Measurements from ENCODE around the gene MMS19.

Gene MMS19

DNA sequence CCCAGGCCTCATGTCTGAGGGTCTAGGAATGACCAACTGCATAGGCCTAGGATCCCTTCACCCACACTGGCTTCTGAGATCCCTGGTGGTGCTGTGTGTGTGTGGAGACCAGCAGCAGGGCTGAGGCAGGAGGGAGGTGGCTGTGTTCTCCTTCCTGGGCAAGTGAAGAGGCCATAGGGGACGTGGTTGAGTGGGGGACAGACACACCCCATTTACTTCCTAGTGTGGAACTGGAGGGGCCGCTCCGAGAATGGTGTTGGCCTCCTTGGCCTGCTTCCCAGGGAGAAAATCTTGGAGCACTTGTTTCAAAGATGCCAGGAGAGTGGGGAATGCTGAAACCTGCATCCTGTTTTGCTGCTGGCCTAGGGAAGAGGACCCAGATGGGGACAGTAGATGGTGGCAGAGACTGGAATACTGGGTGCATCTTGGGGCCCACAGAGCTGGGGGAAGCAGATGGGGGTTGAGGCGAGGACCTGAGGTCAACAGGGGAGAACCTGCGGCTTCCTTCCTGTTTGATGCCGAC lies 19.6 kb upstream of the MMS19 start:
- no peak overlapping the region for H3K4me3 ChIP-seq (ENCODE audit: control insufficient read depth, low read depth, low read length)
- DNase-seq (ENCODE audit: low read depth), result no peak
- no peak for TF ChIP-seq CTCF (IDR thresholded peaks at IDR 0.05; ENCODE audit: control insufficient read depth, insufficient read depth, low read depth, low read length, missing control alignments)

DNA sequence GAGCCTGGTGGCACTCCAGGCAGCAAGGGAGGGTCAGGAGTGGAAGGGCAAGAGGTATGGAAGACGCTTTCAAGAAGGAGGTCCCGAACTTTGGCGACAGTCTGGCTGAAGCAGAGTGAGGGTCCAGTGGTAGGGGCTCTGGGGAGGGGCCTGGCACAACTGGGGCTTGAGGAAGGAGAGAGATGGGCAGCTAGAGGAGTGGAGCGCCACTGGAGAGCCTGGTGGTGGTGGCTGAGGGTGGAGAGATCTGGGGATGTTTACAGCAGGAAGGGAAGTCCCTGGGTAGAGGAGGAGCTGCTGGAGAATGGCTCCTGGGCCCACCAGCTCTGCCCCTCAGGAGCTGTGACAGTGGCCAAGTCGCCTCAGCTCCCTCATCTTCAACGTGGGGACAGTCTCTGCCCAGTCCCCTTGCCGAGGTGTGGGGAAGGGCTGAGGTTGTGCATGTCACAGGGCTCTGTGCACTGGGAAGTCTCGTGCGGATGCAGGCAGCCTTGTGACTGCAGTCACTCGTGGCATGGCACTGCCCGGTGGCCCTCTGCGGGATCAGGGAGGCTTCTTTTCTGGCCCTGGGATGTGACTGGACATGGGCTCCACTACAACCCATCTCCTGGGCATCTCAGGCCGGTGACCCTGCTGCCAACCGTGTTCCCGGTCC lies 19.0 kb upstream of the MMS19 start:
- no peak for TF ChIP-seq CTCF (IDR thresholded peaks at IDR 0.05; ENCODE audit: control insufficient read depth, insufficient read depth, low read depth, low read length, missing control alignments)
- no peak for DNase-seq (ENCODE audit: low read depth)
- no peak overlapping the region for H3K4me3 ChIP-seq (ENCODE audit: control insufficient read depth, low read depth, low read length)

- no peak for DNase-seq (ENCODE audit: low read depth)
- no peak overlapping the region for H3K4me3 ChIP-seq (ENCODE audit: control insufficient read depth, low read depth, low read length)
These were observed 17.2 kb upstream of the MMS19 start for GRCh38 chr10:97515271-97515978.

GRCh38 chr10:97514344-97514743 lies 16.1 kb upstream of the MMS19 start:
- no peak for TF ChIP-seq CTCF (IDR thresholded peaks at IDR 0.05; ENCODE audit: control insufficient read depth, insufficient read depth, low read depth, low read length, missing control alignments)
- DNase-seq (ENCODE audit: low read depth), result no peak
- H3K4me3 ChIP-seq (ENCODE audit: control insufficient read depth, low read depth, low read length), result no peak overlapping the region

More at GRCh38 chr10:97515271-97515978, 17.2 kb upstream of the MMS19 start:
- TF ChIP-seq CTCF (IDR thresholded peaks at IDR 0.05; ENCODE audit: control insufficient read depth, insufficient read depth, low read depth, low read length, missing control alignments), result no peak

GRCh38 chr10:97512993-97513392 lies 14.8 kb upstream of the MMS19 start:
- no peak for DNase-seq (ENCODE audit: low read depth)
- no peak for TF ChIP-seq CTCF (IDR thresholded peaks at IDR 0.05; ENCODE audit: control insufficient read depth, insufficient read depth, low read depth, low read length, missing control alignments)
- no peak overlapping the region for H3K4me3 ChIP-seq (ENCODE audit: control insufficient read depth, low read depth, low read length)

DNA sequence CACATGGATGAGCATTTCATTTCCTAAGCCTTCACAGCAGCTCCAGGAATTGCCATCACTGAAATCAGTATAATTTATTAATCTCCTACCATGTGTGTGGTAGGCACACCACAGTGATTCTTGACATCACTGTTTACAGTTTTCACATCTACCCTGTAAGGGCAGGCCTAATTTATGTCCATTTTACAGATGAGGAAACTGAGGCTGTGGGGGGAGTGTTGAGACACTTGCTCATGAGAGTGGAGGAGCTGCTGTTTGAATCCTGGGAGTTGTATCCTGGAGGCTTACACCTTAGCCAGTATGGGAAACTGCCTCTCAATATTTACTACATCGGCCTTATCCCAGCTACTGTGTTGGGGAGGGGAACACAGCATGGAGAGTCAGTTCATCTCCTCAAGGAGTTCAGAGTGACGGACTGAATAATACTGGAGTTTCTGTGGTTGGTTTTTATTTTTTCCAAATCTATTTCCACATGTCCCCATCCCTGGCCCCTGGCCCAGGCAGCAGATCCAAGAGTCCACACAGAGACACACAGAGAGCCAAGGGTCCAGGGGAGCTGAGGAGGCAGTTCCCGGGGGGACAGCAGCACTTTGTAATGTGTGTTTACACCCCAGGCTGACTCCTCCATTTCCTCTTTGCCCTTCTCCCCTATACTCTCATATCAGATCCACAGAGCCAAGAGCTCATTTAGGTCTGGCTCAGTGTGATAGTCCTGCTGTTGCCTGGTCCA lies 13.7 kb upstream of the MMS19 start:
- H3K4me3 ChIP-seq (ENCODE audit: control insufficient read depth, low read depth, low read length), result no peak overlapping the region
- no peak for TF ChIP-seq CTCF (IDR thresholded peaks at IDR 0.05; ENCODE audit: control insufficient read depth, insufficient read depth, low read depth, low read length, missing control alignments)
- no peak for DNase-seq (ENCODE audit: low read depth)

Data from AG09309 (cell line).